Measurements from ENCODE around the gene HES7.
"Not testable (repeated sequence)": the region's sequence is repeated elsewhere in the genome, so short reads cannot be mapped to it uniquely, and the experiment has no call there.

HES7 gene

DNA sequence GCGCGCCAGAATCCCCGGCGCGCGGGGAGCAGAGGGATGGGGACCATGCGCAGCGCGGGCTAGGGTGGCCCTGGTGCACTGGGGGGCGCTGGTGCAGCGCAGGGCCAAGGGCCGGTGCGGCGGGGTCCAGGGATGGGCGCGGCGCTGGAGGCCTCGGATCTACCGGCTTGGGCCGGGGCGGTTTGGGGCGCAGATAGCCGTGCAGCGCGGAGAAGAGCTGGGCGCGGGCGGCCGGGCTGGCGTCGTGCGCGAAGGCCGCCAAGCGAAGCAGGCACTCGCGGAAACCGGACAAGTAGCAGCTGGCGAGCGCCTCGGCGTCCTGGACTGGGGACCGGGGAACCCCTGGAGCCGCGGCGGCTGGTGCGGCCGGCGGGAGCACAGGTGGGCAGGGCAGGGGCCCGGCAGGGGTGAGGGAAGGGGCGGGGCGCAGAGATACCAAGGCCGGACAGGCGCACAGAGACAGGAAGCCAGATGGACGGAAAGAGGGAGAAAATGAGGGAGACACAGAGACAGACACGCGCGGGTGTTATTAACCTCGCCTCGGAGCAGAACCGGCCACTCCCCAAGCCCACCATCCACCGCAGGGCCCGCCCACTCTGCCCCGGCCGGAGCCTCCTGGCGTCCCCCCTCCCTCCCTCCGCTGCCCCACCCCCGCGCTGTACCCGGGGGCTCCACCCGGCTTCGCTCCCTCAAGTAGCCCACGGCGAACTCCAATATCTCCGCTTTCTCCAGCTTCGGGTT is 2.1 kb downstream of the HES7 start:
- DNase-seq: peak; percentile 73

DNA sequence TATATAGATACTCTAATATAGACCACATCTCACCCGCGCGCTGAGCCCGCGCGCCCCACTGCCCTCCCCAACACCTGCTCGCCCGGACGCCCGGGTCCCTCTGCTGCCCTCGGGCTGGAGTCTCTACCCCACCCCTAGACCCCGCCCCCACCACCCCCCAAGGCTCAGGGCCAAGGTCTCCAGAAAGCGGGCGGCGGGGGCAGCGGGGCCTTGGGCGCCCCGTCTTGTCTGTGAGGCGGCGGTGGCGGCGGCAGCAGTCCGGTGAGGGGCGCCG is 2.6 kb downstream of the HES7 start:
- DNase-seq: no peak

GRCh38 chr17:8120520-8121406 is 3.1 kb downstream of the HES7 start:
- peak; percentile 70 for DNase-seq

GRCh38 chr17:8119581-8120519 is 4.1 kb downstream of the HES7 start:
- peak; percentile 90 for DNase-seq

GRCh38 chr17:8118769-8119580 is 4.9 kb downstream of the HES7 start:
- DNase-seq: peak; percentile 87

- no peak for DNase-seq
Measured at GRCh38 chr17:8117980-8118768, 5.7 kb downstream of the HES7 start, which contains the start of gene ALOXE3. Gene ALOXE3 (minus strand): TSS chr17:8118514. CDS start chr17:8117990, 524 bp downstream.

- no peak for DNase-seq
Measured at GRCh38 chr17:8117367-8117979, 6.4 kb downstream of the HES7 start.

DNA sequence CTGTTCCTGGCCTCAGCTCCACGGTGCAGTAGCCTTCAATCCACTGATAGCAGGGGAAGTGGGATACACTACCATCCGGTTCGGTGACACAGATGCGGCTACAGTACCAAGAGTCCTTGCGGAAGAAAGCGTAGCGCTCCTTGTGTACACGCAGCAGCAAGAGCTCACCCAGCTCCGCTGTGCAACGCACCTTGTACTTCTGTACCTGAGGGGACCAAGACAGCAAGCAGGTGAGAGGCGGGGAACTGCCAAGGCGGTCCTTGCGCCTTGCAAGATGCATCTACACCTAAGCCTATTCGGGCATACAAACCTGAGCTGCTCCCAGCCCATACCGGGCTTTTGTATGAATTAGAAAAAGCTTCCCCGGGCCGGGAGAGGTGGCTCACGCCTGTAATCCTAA is 7.1 kb downstream of the HES7 start:
- DNase-seq: no peak

- DNase-seq: no peak
Measured at GRCh38 chr17:8110907-8111306, 13.0 kb downstream of the HES7 start.

DNA sequence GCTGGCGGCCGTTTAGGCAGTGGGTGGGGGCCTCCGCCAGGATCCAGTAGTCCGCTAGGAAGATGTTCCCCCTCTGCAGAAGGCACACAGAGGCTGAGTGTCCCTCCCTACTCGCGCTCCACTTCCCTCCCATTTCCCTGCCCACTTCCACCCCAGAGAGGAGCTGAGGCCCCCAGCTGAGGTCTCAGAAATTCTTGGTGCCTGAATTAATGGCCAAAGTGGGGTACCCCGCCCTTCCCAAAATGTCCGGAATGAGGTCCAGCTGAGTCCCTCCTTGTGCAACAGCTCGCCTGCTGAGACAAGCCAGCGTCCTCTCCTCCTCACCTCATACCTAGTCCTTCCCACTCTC is 13.5 kb downstream of the HES7 start:
- DNase-seq: no peak

GRCh38 chr17:8109661-8110455 is 14.0 kb downstream of the HES7 start:
- DNase-seq: no peak

DNA sequence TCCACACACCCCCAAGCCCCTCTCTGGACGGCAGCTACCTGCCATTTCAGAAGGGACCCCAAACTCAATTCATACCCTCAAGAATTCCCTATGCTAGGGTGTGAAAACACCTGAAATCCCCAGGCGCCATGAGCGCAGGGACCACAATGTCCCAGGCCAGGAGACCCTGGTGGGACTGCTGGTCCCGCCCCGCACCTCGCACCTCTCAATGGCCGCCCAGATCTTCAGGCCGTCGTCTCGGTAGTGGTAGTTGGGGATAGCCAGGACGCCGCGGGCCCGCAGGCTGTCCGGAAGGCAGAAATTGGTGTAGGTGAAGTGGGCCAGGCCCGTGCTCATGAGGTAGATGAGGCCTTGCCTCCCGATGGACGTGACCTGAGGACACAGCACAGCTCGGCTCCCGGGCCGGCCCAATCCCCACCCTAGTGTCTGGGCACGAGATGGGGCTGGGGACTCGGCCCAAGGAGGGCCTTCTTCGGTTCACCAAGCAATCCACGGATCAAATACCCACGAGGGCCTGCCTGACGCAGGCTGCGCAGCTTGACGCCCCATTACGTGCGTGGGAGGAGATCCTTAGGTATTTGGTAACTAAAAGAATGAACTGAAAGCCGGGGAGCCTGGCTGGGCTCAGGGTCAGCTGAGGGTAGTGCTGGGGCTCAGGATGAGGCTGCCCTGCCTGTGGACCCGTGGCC is 14.8 kb downstream of the HES7 start:
- DNase-seq: no peak

DNA sequence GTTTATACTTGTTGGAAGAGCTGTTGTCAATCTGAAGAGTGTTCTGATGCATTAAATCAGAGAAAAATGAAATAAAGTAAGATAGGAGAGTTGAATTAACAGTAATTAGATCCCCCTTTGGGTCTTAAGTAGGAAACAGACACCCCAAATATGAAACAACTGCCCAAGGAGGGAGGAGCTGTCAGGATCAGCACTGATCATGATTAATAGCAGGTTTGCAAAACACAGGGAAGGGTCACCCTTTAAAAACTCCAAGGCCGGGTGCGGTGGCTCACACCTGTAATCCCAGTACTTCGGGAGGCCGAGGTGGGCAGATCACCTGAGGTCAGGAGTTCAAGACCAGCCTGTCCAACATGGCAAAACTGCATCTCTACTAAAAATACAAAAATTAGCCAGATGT is 16.9 kb downstream of the HES7 start:
- not testable (repeated sequence) for DNase-seq

DNA sequence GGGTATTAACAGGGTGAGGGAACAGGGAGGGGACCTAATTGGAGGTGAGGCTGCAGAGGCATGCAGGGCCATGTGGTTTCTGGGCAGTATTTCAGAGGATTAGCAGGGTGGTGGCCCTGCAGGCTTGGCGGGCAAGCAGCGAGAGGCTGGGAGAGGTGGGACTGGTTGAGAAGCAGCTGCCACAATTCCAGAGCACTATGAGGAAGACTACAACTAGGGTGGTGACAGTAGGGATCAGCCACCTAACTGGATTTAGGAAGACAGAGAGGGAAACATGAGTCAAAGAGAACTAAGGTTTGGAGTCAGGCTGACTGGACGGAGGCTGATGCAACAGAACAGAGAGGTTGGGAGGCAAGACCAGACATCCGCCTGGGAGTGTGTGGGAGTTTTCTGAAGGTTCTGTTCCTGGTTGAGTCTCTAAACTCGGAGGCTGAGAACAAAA is 17.9 kb downstream of the HES7 start:
- no peak for DNase-seq

DNA sequence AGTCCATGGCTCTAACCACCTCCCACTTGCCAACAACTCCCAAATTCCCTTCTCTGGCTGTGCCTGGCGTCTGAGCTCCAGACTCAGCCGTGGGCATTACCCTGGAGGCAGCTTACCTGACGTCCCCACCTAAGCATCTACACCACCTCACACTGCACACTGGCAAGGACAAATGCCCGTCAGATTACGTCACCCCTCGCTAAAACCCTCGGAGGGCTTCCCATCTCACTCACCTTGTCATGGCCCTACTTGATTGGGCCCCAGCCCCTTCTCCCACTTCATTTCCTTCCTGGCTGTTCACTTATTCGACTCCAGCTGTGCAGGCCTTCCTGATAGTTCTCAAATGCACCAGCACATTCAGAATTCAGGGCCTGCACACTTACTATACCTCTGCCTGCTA is 19.0 kb downstream of the HES7 start:
- DNase-seq: no peak

DNA sequence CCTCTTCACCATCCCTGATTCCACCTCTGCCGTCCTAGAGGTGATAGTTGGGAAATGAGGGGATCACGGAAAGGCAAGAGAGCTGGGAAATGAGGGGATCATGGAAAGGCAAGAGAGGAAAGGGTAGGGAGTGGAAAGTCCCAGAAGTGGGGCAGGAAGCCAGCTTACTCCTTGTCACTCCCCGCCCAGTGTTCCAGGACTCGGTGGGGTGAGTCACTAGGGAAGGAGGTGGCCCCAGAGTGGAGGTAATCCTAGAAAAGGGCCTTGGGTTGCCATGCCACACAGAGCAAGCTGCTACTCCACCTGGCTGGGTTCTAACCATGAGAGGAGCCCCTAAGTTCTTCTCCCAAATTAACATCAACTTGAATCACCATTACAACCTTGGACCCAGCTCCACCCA is 20.4 kb downstream of the HES7 start:
- no peak for DNase-seq

DNA sequence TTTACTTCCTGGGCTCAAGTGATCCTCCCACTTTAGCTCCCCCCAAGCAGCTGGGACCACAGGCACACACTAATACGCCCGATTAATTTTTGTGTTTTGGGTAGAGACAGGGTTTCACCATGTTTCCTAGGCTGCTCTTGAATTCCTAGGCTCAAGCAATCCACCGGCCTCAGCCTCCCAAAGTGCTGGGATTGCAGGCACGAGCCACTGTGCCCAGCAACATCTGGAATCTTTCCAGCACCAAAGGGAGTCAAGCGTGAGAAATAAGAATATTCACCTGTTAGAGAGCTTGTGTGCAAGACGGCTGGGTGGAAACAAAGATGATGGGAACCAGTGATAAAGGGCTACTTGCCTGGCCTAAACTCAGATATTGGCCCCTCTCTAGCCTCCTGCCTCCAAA is 22.2 kb downstream of the HES7 start:
- DNase-seq: no peak

GRCh38 chr17:8100763-8101162 is 23.1 kb downstream of the HES7 start:
- no peak for DNase-seq

GRCh38 chr17:8100111-8100510 is 23.8 kb downstream of the HES7 start:
- DNase-seq: no peak

DNA sequence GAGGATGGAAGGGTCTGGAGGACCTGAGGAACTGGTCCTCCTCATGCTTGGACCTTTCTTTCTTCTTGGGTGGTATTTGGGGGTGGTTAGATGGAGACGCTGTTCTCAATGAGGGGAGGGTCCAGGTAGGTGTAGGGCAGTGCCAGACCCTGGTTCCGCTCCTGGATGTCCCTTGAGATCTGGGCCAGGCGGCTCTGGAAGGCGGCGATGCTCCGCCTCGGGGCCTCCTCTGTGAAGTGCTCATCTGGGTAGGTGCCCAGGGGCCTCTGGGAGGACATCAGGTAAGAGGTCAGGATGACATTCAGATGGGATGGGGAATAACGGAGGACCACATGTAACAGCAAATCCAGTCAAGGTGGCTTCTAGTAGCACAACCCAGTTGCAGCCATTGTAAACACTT is 27.4 kb downstream of the HES7 start:
- DNase-seq: no peak

Measured in left hindlimb (tissue), 1 donor.